GM12878 (cell line): ENCODE measurements around the gene TTC39A.

Source experiments
- E2F4 ChIP-seq: IDR thresholded peaks from 2 replicates; pipeline ENCODE4 v1.6.1; 2012; ENCODE audit warnings: low read depth, low read length, improper control_type of control experiment
- EZH2 ChIP-seq: IDR thresholded peaks from 2 replicates; pipeline ENCODE4 v1.6.1; 2012; ENCODE audit warnings: low read depth, mild to moderate bottlenecking, control low read depth, inconsistent platforms, low read length, borderline replicate concordance; ENCODE audit not compliant: control insufficient read depth
- FOXM1 ChIP-seq: IDR thresholded peaks from 2 replicates; pipeline ENCODE4 v1.6.1; 2012; ENCODE audit warnings: low read depth, mild to moderate bottlenecking, inconsistent platforms, low read length, moderate library complexity
- NKRF ChIP-seq: fragments of 450-650 bp; conservative IDR thresholded peaks from 2 replicates; pipeline ENCODE4 v1.6.1; 2017; ENCODE audit warnings: mild to moderate bottlenecking, moderate library complexity
- POLR2AphosphoS5 ChIP-seq: IDR thresholded peaks from 2 replicates; pipeline ENCODE4 v1.6.1; 2011; ENCODE audit warnings: mild to moderate bottlenecking, low read length, inconsistent platforms
- SKIL ChIP-seq: fragments of 450-650 bp; IDR thresholded peaks from 2 replicates; pipeline ENCODE4 v1.6.1; 2017; ENCODE audit warnings: mild to moderate bottlenecking, low read depth, inconsistent platforms; ENCODE audit not compliant: poor library complexity, severe bottlenecking
- TF ChIP-seq, protein P1 (sequence below): fragments of 450-650 bp; IDR thresholded peaks from 2 replicates; pipeline ENCODE4 v1.6.1; 2014; ENCODE audit warnings: mild to moderate bottlenecking
- TF ChIP-seq, protein P2 (sequence below), 3 experiments: IDR thresholded peaks in 2 of 3; conservative IDR thresholded peaks in 1 of 3; 2 replicates each; pipeline ENCODE4 v1.5.1; 2011; ENCODE audit warnings: low read depth in 3 of 3, low read length in 3 of 3, mild to moderate bottlenecking in 3 of 3, control low read depth in 2 of 3, moderate library complexity in 2 of 3, inconsistent platforms in 1 of 3, mixed read lengths in 1 of 3; ENCODE audit not compliant: control insufficient read depth in 2 of 3, insufficient read depth in 1 of 3; ENCODE audit errors: extremely low read depth in 1 of 3

- TF ChIP-seq POLR2AphosphoS5 (no peak), E2F4 (no peak), FOXM1 (no peak), EZH2 (no peak), SKIL (no peak), NKRF (no peak)
- TF ChIP-seq, protein P1, sequence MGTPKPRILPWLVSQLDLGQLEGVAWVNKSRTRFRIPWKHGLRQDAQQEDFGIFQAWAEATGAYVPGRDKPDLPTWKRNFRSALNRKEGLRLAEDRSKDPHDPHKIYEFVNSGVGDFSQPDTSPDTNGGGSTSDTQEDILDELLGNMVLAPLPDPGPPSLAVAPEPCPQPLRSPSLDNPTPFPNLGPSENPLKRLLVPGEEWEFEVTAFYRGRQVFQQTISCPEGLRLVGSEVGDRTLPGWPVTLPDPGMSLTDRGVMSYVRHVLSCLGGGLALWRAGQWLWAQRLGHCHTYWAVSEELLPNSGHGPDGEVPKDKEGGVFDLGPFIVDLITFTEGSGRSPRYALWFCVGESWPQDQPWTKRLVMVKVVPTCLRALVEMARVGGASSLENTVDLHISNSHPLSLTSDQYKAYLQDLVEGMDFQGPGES = no peak
- TF ChIP-seq, protein P2, sequence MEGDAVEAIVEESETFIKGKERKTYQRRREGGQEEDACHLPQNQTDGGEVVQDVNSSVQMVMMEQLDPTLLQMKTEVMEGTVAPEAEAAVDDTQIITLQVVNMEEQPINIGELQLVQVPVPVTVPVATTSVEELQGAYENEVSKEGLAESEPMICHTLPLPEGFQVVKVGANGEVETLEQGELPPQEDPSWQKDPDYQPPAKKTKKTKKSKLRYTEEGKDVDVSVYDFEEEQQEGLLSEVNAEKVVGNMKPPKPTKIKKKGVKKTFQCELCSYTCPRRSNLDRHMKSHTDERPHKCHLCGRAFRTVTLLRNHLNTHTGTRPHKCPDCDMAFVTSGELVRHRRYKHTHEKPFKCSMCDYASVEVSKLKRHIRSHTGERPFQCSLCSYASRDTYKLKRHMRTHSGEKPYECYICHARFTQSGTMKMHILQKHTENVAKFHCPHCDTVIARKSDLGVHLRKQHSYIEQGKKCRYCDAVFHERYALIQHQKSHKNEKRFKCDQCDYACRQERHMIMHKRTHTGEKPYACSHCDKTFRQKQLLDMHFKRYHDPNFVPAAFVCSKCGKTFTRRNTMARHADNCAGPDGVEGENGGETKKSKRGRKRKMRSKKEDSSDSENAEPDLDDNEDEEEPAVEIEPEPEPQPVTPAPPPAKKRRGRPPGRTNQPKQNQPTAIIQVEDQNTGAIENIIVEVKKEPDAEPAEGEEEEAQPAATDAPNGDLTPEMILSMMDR (IDR thresholded peaks at IDR 0.05 in 2 of 3, conservative IDR thresholded peaks at IDR 0.05 in 1 of 3; ENCODE audit: control insufficient read depth in 2 of 3, extremely low read depth in 1 of 3, insufficient read depth in 1 of 3, low read depth in 3 of 3, low read length in 3 of 3) = no peak
Observed at GRCh38 chr1:51304360-51304759, 26.0 kb downstream of the TTC39A start.
